22Rv1 (cell line): ENCODE results near the gene ATF4.

ENCODE experiments used
- CTCF ChIP-seq: fragments of 450-650 bp; IDR thresholded peaks from 2 replicates; pipeline ENCODE4 v1.5.1; 2017; ENCODE audit warnings: mild to moderate bottlenecking
- ZFX ChIP-seq: fragments of 450-650 bp; IDR thresholded peaks from 2 replicates; pipeline ENCODE4 v1.6.1; 2017; ENCODE audit warnings: antibody characterized with exemption, borderline replicate concordance

GRCh38 chr22:39560127-39560526 lies 39.8 kb downstream of the ATF4 start:
- TF ChIP-seq CTCF (no peak), ZFX (no peak)
